GM23338 (cell line): ENCODE results near the gene NDUFS2. TPM values are rescaled to one million over a fixed set of nuclear protein-coding genes. Genes with fewer than 3 reads are reported as not detected.
A peak's percentile ranks its signal among the peaks of the same experiment; 100 is the strongest.

ENCODE experiments used
- ATAC-seq: fragments of 200-7000 bp; cut with Tn5 transposase; 3 replicates; pipeline ENCODE4 v1.9.1; 2020
- DNase-seq: peaks from one replicate; pipeline ENCODE4 v3.0.0-alpha.2; 2015; ENCODE audit warnings: low spot score
- H2AFZ ChIP-seq: fragments of 200-600 bp; sonication (generic); 2 replicates; pipeline ENCODE4 v1.8.0; 2016; ENCODE audit warnings: antibody characterized with exemption, mild to moderate bottlenecking, moderate library complexity
- H3F3A ChIP-seq: fragments of 200-600 bp; sonication (generic); replicated peaks from 2 replicates; pipeline ENCODE4 v1.8.0; 2017; ENCODE audit warnings: antibody characterized with exemption, mixed run types, low read depth
- H3K27ac ChIP-seq: fragments of 200-600 bp; sonication (generic); 2 replicates; pipeline ENCODE4 v1.6.1; 2016; ENCODE audit warnings: low read depth
- H3K27me3 ChIP-seq: fragments of 200-600 bp; sonication (generic); 2 replicates; pipeline ENCODE4 v1.8.0; 2016; ENCODE audit warnings: mild to moderate bottlenecking, mixed run types, moderate library complexity; ENCODE audit not compliant: insufficient read depth
- H3K36me3 ChIP-seq: fragments of 200-600 bp; sonication (generic); 2 replicates; pipeline ENCODE4 v1.8.0; 2016; ENCODE audit warnings: mild to moderate bottlenecking; ENCODE audit not compliant: insufficient read depth
- H3K4me1 ChIP-seq: fragments of 200-600 bp; sonication (generic); 2 replicates; pipeline ENCODE4 v1.8.0; 2016; ENCODE audit warnings: mild to moderate bottlenecking, moderate library complexity; ENCODE audit not compliant: insufficient read depth
- H3K4me2 ChIP-seq: fragments of 200-600 bp; sonication (generic); 2 replicates; pipeline ENCODE4 v1.7.1; 2017; ENCODE audit warnings: mixed run types
- H3K4me3 ChIP-seq: fragments of 200-600 bp; sonication (generic); 2 replicates; pipeline ENCODE4 v1.6.1; 2016; ENCODE audit warnings: mixed run types
- H3K79me2 ChIP-seq: fragments of 200-600 bp; sonication (generic); replicated peaks from 2 replicates; pipeline ENCODE4 v1.8.0; 2017; ENCODE audit warnings: mild to moderate bottlenecking; ENCODE audit not compliant: insufficient read depth
- H3K9me2 ChIP-seq: fragments of 200-600 bp; sonication (generic); 2 replicates; pipeline ENCODE4 v1.8.0; 2017; ENCODE audit not compliant: insufficient read depth
- H4K20me1 ChIP-seq: fragments of 200-600 bp; sonication (generic); replicated peaks from 2 replicates; pipeline ENCODE4 v1.8.0; 2017; ENCODE audit warnings: mild to moderate bottlenecking; ENCODE audit not compliant: insufficient read depth
- H3K27ac Mint-ChIP-seq: 2 replicates; pipeline ENCODE4 v1.8.0; 2020; ENCODE audit warnings: inconsistent platforms, mild to moderate bottlenecking, moderate library complexity, mixed read lengths
- H3K27me3 Mint-ChIP-seq: 3 replicates; pipeline ENCODE4 v1.8.0; 2022; ENCODE audit warnings: low read depth, mild to moderate bottlenecking, moderate library complexity, mixed read lengths, inconsistent platforms; ENCODE audit not compliant: insufficient read depth, poor library complexity
- H3K36me3 Mint-ChIP-seq: 3 replicates; pipeline ENCODE4 v1.8.0; 2021; ENCODE audit warnings: low read depth, mild to moderate bottlenecking, inconsistent platforms, moderate library complexity, mixed read lengths
- H3K4me1 Mint-ChIP-seq: 3 replicates; pipeline ENCODE4 v1.8.0; 2020; ENCODE audit warnings: mild to moderate bottlenecking, inconsistent platforms, mixed read lengths
- H3K4me3 Mint-ChIP-seq: 3 replicates; pipeline ENCODE4 v1.8.0; 2021; ENCODE audit warnings: moderate library complexity, mild to moderate bottlenecking, inconsistent platforms, mixed read lengths
- H3K9me3 Mint-ChIP-seq: 3 replicates; pipeline ENCODE4 v1.8.0; 2020; ENCODE audit warnings: moderate library complexity, mild to moderate bottlenecking, inconsistent platforms, mixed read lengths
- CREB1 ChIP-seq: fragments of 250-450 bp; sonication (Bioruptor Pico); IDR thresholded peaks from 2 replicates; pipeline ENCODE4 v1.5.0; 2020; ENCODE audit warnings: low read depth, mild to moderate bottlenecking, moderate library complexity
- CTCF ChIP-seq, 2 experiments: fragments of 200-600 bp in 1 of 2; sonication (generic) in 1 of 2; conservative IDR thresholded peaks; 2 replicates each; pipeline versions ENCODE4 v1.5.1 to v1.6.1; 2016 to 2017; ENCODE audit warnings: antibody characterized with exemption in 2 of 2, low read depth in 2 of 2, mild to moderate bottlenecking in 2 of 2, moderate library complexity in 1 of 2
- EZH2 ChIP-seq: fragments of 200-600 bp; sonication (generic); IDR thresholded peaks from one replicate; pipeline ENCODE4 v1.8.0; 2017; ENCODE audit warnings: antibody characterized with exemption, mild to moderate bottlenecking, low read depth; ENCODE audit not compliant: unreplicated experiment
- EZH2phosphoT487 ChIP-seq: fragments of 200-600 bp; sonication (generic); IDR thresholded peaks from one replicate; pipeline ENCODE4 v1.8.1; 2018; ENCODE audit warnings: antibody characterized with exemption; ENCODE audit not compliant: unreplicated experiment
- JUNB ChIP-seq: IDR thresholded peaks from one replicate; pipeline ENCODE4 v1.6.1; 2016; ENCODE audit warnings: antibody characterized with exemption; ENCODE audit not compliant: unreplicated experiment
- NANOG ChIP-seq: IDR thresholded peaks from 2 replicates; pipeline ENCODE4 v1.6.1; 2016; ENCODE audit warnings: antibody characterized with exemption, borderline replicate concordance
- POLR2AphosphoS5 ChIP-seq: IDR thresholded peaks from 2 replicates; pipeline ENCODE4 v1.6.1; 2016; ENCODE audit warnings: antibody characterized with exemption, low read depth
- STAT1 ChIP-seq: IDR thresholded peaks from one replicate; pipeline ENCODE4 v1.6.1; 2016; ENCODE audit warnings: antibody characterized with exemption; ENCODE audit not compliant: unreplicated experiment
- ZNF114 ChIP-seq: fragments of 250-450 bp; sonication (Bioruptor Pico); IDR thresholded peaks from 2 replicates; pipeline ENCODE4 v1.5.0; 2020; ENCODE audit warnings: mild to moderate bottlenecking, moderate library complexity
- ZNF331 ChIP-seq: fragments of 250-450 bp; sonication (Bioruptor Pico); IDR thresholded peaks from 2 replicates; pipeline ENCODE4 v1.5.0; 2020; ENCODE audit warnings: low read depth, mild to moderate bottlenecking, moderate library complexity
- ZNF462 ChIP-seq: fragments of 250-450 bp; sonication (Bioruptor Pico); IDR thresholded peaks from 2 replicates; pipeline ENCODE4 v1.5.0; 2020; ENCODE audit warnings: mild to moderate bottlenecking, moderate library complexity
- polyA plus RNA-seq: library from polyadenylated mRNA; unstranded; fragments of >200 nt; fragmentation: Nextera tagmentation; extraction: Ambion mirVana; gene quantifications from 2 replicates; pipeline ENCODE4 v1.2.1, GENCODE V29; 2016
- total RNA-seq: library from RNA; depleted of rRNA; stranded (reverse); fragments of >200 nt; shearing (Covaris generic); gene quantifications from 2 replicates; pipeline ENCODE4 v1.2.3, GENCODE V29; 2014
- TF ChIP-seq, protein P1 (sequence below): IDR thresholded peaks from 2 replicates; pipeline ENCODE4 v1.6.1; 2016; ENCODE audit warnings: antibody characterized with exemption
- TF ChIP-seq, protein P2 (sequence below): IDR thresholded peaks from one replicate; pipeline ENCODE4 v1.6.1; 2018; ENCODE audit warnings: antibody characterized with exemption; ENCODE audit not compliant: unreplicated experiment

The NDUFS2 gene
- total and polyA plus RNA-seq, 2 experiments from 2014 or later, result 56.7 to 131 TPM

GRCh38 chr1:161200421-161200991 is 1.7 kb upstream of the NDUFS2 start:
- H3K4me2 ChIP-seq, result peak overlapping the region; percentile 75
- Mint-ChIP-seq H3K27ac (peak overlapping the region; percentile 98), H3K9me3 (no peaks in the 10 kb centered on the region; the same call in 2 of the 3 replicates), H3K27me3 (peaks cover 17% of the 10 kb centered on the region), H3K4me1 (peaks cover 61% of the 10 kb centered on the region), H3K4me3 (peak overlapping the region; percentile 32; the same call in 2 of the 3 replicates), H3K36me3 (peaks cover 19% of the 10 kb centered on the region)
- peak overlapping the region; percentile 57 for H2AFZ ChIP-seq
- peaks cover 56% of the 10 kb centered on the region for H3K4me1 ChIP-seq
- TF ChIP-seq CREB1 (CRISPR knock-in tag) (no peak), JUNB (no peak), POLR2AphosphoS5 (no peak), CTCF (conservative IDR thresholded peaks at IDR 0.05; ENCODE audit: low read depth in 2 of 2) (no peak), ZNF331 (CRISPR knock-in tag) (no peak), EZH2phosphoT487 (no peak), NANOG (no peak), ZNF114 (CRISPR knock-in tag) (no peak), EZH2 (no peak), STAT1 (no peak), ZNF462 (no peak)
- TF ChIP-seq, protein P1, sequence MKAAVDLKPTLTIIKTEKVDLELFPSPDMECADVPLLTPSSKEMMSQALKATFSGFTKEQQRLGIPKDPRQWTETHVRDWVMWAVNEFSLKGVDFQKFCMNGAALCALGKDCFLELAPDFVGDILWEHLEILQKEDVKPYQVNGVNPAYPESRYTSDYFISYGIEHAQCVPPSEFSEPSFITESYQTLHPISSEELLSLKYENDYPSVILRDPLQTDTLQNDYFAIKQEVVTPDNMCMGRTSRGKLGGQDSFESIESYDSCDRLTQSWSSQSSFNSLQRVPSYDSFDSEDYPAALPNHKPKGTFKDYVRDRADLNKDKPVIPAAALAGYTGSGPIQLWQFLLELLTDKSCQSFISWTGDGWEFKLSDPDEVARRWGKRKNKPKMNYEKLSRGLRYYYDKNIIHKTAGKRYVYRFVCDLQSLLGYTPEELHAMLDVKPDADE, result no peak
- TF ChIP-seq, protein P2, sequence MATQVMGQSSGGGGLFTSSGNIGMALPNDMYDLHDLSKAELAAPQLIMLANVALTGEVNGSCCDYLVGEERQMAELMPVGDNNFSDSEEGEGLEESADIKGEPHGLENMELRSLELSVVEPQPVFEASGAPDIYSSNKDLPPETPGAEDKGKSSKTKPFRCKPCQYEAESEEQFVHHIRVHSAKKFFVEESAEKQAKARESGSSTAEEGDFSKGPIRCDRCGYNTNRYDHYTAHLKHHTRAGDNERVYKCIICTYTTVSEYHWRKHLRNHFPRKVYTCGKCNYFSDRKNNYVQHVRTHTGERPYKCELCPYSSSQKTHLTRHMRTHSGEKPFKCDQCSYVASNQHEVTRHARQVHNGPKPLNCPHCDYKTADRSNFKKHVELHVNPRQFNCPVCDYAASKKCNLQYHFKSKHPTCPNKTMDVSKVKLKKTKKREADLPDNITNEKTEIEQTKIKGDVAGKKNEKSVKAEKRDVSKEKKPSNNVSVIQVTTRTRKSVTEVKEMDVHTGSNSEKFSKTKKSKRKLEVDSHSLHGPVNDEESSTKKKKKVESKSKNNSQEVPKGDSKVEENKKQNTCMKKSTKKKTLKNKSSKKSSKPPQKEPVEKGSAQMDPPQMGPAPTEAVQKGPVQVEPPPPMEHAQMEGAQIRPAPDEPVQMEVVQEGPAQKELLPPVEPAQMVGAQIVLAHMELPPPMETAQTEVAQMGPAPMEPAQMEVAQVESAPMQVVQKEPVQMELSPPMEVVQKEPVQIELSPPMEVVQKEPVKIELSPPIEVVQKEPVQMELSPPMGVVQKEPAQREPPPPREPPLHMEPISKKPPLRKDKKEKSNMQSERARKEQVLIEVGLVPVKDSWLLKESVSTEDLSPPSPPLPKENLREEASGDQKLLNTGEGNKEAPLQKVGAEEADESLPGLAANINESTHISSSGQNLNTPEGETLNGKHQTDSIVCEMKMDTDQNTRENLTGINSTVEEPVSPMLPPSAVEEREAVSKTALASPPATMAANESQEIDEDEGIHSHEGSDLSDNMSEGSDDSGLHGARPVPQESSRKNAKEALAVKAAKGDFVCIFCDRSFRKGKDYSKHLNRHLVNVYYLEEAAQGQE, result no peak
- peak overlapping the region; percentile 99 for H3K27ac ChIP-seq
- H3F3A ChIP-seq, result peaks cover 30% of the 10 kb centered on the region; the same call in 1 of the 2 replicates
- H3K79me2 ChIP-seq, result peaks cover 29% of the 10 kb centered on the region
- H3K36me3 ChIP-seq, result peaks cover 11% of the 10 kb centered on the region
- no peak overlapping the region; the same call in 1 of the 2 replicates for H3K4me3 ChIP-seq
- DNase-seq (peak; percentile 51), ATAC-seq (peak; percentile 3; the same call in 2 of the 3 replicates)
- no peaks in the 10 kb centered on the region for H4K20me1 ChIP-seq
- H3K9me2 ChIP-seq, result no peaks in the 10 kb centered on the region
- no peaks in the 10 kb centered on the region for H3K27me3 ChIP-seq
